Measurements from ENCODE around the gene LCE2D.
"Not testable (repeated sequence)": the region's sequence is repeated elsewhere in the genome, so short reads cannot be mapped to it uniquely, and the experiment has no call there.

LCE2D gene, protein sequence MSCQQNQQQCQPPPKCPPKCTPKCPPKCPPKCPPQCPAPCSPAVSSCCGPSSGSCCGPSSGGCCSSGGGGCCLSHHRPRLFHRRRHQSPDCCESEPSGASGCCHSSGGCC

DNA sequence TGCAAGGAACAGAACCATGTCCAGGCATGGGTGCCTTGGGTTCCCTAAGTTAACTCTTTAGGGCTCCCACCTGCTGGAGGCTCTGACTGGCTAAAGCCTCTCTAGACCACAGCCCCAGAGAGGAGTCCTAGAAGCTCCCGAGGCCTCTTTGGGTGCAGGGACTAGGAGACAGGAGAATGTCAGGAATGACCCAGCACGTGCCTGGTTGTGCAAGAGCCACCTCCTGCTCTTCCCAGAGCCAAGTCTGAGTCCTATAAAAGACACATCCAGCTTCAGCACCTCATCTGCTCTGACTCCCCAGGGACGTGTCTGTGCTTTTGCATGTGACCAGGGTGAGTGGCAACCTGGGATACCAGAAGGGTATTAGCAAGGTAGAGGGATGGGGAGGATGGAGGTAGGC, at the start of gene LCE2D:
LCE2D (plus strand) TSS at position 283 of the 400 bp plus-strand sequence. CDS start 726 bp downstream, outside the sequence.
- DNase-seq = no peak

DNA sequence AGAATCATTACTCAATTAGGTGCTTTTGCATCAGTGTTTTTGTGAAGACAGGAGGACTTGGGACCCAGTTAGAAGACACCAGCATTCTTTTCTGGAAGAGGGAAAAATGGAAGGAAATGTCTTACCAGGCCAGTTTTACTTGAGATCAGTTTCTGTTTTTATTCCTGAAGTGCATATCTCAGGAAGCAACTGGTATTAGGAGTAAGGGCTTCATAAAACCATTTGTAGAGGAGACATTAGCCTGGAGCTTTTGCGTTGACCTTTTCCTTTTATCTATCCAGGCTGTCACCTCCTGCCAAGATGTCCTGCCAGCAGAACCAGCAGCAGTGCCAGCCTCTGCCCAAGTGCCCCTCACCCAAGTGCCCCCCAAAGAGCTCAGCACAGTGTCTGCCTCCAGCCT, 49.7 kb upstream of the LCE2D start, which contains the start of gene LCE3B:
LCE3B (plus strand) TSS at position 301 of the 400 bp plus-strand sequence; CDS start at position 301, 0 bp downstream.
- DNase-seq = no peak

DNA sequence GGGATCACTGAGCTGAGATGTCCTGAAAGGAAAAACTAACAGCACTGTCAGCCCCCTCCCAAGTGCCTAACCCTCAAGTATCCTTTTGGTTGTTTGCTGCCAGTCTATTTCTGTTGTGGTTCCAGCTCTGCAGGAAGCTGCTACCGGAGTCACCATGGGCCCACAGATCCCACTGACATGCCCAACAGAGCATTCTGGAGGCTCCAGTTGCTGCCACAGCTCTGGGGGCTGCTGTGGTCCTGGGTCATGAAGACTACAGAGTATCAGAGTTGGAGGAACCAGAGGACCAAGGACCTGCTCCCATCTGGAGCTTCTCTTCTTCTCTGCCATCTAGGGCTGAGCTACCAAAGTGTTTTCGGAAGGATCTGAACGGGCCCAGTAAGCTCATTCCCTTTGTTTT, 41.2 kb upstream of the LCE2D start:
- DNase-seq = no peak

DNA sequence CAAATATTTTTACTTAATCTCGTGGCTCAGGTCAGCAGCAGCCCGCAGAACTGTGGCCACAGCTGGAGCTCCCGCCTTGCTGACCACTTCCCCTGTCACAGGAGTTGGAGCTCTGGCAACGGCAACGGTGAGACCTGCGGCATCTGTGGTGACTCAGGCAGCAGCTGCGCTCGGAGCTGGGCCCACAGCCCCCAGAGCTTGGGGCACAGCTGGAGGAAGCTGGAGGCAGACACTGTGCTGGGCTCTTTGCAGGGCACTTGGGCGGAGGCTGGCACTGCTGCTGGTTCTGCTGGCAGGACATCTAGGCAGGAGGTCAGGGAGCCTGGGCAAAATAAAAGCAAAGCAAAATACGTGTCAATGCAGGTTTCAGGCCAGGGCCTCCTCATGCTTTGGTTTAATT, 40.4 kb upstream of the LCE2D start, which contains the start of gene LCE3A:
LCE3A (minus strand) TSS at position 301 of the 400 bp plus-strand sequence; CDS start at position 301, 0 bp downstream.
- no peak for DNase-seq

DNA sequence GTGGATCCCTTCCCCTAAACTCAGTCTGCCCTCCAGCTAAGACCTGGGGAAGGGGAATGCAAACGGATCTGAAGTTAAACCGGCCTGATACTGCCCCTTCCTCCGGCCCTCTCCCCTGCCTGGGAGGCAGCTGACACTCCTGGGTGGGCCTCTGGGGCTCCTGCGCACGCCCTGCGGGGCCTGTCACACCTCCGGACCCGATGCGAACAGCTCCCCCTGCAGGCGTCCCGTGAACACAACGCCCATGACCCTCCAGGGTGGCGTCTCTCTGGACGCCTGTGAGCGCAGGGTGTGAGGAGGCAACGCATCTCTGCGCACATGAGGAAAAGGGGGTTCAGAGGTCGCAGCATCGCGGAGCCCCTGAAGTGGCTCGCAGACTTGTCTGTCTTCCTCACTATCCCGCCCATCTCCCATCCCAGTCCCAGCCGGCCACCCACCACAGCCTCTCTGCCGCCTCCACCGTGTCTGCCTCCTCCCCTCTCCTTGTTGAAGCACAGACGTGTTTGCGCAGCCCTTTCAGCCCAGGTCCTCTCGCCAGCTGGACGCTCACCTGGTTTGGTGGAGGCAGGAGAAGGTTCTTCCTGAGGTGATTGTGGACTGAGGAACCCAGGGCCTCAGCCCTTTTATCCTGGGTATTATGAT, 39.9 kb upstream of the LCE2D start:
- DNase-seq = no peak

DNA sequence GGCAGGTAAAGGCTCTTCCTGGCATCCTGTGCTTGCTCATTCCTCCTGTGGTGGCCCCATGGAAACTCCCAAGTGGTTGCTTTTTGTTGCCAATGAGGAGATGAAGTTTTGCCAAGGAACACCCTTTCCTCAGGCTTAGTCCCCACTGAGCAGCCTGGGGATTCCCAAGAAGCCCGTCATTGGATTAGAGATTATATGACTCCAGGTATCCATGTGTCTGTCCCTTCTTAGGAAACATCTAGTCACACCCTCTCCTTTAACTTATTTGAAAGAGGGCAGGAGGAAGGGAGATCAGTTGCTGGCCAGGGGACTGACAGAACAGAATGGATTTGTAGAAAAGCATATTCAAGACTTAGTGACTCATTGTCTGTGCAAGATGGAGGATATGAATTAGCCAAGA, 36.4 kb upstream of the LCE2D start:
- DNase-seq = no peak

DNA sequence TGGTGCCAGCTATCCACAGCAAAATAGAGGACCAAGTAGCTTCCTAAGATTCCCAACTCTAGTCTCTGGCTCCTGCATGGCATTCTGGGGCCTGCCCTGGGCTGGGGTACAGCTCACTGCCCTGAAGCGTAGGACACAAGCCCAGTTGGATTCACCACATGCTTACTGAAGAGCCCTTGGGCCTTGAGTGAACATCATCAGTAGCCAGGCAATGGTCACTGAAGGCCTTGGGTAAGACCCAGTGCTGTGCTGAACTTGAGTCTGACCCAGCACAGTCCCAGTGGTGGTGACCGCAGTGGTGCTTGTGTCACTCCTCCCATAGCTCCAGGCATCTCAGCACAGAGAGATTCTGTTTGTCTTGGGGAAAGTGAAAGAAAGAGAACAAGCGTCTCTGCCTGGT, 32.6 kb upstream of the LCE2D start:
- DNase-seq = no peak

DNA sequence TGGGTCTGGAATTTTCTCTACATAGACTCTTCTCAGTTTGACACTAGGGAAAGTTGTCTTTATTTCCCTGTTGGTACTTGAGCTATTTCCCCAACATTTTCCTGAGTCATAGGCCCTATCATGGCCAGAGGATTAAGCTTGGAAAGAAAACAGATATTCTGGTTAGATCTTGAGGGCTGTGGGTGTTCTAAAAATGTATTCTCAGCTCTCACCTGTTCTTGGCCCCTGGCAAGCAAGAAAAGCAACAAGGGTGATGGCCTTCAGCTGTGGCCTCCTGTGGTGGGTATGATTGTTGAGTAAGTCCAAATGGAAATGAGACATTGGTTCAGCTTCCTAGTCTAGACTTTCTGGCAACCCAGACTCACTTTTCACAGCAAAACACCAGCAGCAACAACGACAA, 22.8 kb upstream of the LCE2D start:
- no peak for DNase-seq

DNA sequence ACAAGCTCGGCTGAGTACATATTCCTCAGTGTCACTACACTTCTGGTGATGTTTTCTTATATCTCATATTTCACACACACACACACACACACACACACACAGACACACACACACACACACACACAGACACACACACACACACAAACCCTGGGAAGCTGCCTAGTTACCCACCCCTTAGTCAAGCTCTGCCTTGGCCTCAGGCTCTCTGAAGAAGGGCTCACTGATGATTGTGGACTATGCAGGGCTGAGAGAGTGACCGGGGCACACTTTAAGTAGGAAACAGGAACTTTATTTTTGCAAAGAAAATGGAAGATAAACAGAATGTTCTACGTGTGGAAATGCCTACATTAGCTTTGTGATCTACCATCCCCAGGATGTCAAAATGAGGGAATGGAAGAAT, 19.2 kb upstream of the LCE2D start:
- DNase-seq = no peak

DNA sequence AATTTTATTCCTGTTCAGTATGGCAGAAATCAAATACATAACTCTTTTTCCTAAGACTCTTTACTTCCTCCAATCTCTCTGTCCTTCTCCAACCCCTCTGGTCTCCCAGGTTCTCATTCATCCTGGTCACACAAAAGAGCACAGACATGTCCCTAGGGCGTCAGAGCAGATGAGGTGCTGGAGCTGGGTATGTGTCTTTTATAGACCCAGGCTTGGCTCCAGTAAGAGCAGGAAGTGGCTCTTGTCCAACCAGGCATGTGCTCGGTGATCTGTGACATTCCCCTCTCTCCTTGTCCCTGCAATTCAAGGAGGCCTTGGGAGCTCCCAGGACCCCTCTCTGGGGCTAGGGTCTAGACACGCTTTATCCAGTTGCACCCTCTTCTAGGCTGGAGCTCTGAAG, 18.0 kb upstream of the LCE2D start:
- no peak for DNase-seq

DNA sequence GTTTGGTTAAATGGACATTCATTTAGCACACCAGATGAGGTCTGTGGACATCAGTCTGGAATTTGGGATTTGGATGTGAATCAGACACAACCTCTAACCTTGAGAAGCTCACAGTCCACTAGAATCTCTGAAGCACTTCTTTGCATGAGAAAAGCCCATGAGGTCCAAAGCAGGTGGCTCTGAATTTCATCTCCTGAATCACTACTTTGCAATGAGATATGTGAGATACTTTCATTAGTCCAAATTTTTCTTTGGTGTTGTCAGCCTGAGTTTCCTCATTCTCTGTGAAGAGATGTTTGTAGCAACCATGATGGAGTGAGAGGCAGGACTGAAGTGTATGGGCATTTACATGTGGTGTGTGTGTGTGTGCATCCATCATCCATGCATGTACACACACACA, 16.5 kb upstream of the LCE2D start:
- no peak for DNase-seq

DNA sequence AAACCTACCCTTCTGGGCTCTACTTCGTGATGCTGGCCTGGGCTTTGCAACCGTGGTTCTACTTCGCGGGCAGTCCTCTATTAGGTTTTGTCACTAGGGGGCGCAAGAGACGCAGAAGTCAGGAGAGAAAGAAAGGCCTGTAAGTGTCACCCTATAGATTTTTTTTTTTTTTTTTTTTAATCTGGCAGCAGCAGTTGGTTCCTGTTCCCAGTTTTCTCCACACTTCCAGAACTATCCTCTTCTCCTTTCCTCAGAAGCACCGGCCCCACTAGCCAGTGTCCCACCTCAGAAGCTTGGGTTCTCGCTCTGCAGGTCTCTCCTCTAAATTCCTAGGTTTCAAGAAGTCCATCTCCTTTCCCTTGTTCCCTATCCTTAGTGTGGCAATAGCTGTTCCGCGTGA, 9.1 kb upstream of the LCE2D start:
- peak; percentile 29 to 45 for DNase-seq

DNA sequence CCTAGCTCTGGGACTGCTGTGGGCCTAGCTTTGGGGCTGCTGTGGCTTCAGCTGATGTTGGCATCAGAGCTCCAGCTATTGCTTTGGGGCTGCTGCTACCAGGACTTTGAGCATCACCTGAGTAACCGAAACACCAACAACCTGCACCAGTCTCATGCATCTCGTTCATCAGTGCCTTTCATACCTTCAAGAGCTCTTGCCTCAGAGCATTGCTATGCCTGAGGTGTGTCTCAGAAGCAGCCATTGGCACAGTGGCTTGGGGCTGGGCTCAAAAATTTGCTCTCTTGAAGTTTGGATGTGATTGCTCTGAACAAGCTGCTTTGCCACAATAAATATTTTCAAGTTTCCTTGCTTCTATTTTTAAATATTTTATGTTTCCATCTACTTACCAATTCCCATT, 6.7 kb upstream of the LCE2D start:
- DNase-seq = no peak

DNA sequence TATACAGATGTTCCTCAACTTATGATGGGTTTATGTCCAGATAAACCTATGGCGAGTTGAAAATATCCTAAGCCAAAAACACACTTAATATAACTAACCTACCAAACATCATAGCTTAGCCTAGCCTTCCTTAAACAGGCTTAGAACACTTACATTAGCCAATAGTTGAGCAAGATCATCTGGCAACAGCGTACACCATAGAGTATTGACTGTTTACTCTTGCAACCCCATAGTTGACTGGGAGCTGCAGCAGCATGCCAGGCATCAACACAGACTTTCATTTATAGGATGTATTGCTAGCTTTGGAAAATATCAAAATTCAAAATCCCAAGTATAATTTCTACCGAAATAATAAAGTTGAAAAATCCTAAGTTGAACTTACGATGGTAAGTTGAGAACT, 5.5 kb upstream of the LCE2D start:
- DNase-seq = no peak

DNA sequence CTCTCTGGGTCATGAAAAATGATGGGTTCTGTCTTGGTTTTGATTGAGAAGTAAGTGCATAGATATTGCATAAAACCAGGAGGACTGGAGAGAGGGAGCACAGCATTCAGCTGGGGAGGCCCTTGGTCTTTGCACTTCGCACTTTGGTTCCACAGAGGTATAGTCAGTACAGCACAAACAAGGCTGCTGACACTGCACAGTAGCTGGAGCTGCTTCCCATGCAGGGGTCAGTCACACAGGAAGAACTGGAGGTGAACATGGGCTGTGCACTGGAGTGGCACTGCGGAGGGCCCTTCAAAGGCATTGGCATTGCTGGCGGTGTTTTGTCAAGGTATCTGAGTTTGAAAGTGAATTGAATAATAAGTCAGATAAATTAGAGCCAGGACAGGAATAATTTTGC, 4.5 kb upstream of the LCE2D start:
- no peak for DNase-seq

DNA sequence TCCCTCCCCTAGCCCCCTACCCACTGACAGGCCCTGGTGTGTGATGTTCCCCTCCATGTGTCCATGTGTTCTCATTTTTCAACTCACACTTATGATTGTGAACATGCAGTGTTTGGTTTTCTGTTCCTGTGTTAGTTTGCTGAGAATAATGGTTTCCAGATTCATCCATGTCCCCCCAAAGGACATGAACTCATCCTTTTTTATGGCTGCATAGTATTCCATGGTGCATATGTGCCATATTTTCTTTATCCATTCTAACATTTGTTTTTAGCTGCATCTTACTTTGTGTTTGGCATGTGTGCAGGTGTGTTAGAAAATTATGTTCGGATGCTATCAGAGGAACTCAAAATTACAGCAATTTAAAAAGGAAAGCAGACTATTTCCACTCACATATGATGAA, 3.0 kb downstream of the LCE2D start:
- DNase-seq = not testable (repeated sequence)

DNA sequence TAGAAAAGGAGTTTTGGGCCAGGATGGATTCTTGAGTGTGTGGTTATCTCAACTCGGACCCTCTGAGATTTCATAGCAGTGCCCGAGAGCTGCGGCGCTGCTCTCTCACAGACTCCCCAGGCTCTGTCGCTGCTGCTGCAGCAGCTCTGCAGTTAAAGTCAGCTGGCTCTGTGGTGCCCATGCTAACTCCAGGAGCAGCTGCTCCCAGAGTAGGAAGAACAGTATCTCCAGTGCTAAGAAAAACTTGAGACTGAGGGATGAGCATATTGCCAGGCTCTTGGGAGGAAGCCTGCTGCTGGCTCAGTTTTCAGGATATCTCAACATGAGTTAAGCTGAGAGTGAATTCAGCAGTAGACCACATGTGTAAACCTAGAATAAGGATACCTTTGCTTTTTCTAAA, 4.5 kb downstream of the LCE2D start:
- no peak for DNase-seq

DNA sequence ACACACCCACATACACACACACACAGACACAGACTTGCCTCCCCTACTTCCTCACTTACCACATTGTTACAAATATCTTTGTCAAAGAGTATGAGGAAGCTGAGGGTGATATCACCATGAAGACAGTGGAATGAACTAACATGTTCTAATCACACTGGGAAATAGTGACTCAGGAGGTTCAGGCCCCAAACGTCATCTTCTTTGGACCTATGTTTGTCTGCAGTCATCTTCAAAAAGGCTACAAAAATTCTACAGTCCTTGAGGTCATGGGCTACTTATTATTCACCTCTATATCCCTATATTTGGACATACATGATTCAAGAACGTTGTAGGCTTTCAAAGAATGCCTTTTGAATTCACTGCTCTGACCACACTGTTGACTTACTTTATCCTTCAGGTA, 9.8 kb downstream of the LCE2D start:
- DNase-seq = no peak

DNA sequence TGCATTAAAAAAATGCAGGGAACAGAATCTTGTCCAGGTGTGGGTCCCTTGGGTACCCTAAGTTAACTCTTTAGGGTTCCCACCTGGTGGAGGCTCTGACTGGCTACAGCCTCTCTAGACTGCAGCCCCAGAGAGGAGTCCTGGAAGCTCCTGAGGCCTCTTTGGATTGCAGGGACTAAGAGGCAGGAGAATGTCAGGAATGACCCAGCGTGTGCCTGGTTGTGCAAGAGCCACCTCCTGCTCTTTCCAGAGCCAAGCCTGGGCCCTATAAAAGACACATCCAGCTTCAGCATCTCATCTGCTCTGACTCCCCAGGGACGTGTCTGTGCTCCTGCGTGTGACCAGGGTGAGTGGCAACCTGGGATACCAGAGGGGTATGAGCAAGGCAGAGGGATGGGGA, 11.8 kb downstream of the LCE2D start, which contains the start of gene LCE2C:
LCE2C (plus strand) TSS at position 297 of the 400 bp plus-strand sequence. CDS start 737 bp downstream, outside the sequence.
- DNase-seq = not testable (repeated sequence)

DNA sequence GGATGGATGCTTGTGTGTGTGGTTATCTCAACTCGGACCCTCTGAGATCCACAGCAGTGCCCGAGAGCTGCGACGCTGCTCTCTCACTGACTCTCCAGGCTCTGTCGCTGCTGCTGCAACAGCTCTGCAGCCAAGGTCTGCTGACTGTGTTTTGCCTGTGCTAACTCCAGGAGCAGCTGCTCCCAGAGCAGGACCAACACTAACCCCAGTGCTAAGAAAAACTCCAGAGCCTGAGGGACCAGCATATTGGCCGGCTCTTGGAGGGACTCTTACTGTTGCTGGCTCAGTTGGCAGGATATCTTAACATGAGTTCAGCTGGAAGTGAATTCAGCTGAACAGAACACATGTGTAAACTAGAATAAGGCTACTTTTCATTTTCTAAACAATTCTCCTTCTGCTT, 16.3 kb downstream of the LCE2D start:
- no peak for DNase-seq

DNA sequence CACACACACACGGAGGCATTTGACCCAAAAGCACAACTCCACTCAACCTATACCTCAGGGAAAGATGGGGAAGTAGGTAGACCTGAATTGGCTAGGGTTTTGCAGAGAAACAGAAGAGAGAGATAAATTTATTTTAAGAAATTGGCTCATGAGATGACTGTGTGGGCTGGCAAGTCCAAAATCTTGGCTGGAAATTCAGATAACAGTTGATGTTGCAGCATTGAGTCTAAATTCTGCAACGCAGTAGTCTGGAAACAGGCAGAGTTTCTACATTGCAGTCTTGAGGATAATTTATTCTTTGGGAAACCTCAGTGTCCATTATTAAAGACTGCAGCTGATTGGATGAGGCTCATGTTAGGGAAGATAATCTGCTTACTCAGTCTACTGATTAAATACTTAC, 18.4 kb downstream of the LCE2D start:
- no peak for DNase-seq

DNA sequence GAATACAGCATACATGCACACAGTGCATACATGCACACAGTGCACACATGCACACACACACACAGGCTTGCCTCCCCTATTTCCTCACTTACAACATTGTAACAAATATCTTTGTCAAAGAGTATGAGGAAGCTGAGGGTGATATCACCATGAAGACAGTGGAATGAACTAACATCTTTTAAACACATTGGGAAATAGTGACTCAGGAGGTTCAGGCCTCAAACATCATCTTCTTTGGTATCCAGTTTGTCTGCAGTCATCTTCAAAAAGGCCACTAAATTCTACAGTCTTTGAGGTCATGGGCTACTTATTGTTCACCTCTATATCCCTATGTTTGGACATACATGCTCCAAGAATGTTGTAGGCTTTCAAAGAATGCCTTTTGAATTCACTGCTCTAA, 20.7 kb downstream of the LCE2D start:
- no peak for DNase-seq

DNA sequence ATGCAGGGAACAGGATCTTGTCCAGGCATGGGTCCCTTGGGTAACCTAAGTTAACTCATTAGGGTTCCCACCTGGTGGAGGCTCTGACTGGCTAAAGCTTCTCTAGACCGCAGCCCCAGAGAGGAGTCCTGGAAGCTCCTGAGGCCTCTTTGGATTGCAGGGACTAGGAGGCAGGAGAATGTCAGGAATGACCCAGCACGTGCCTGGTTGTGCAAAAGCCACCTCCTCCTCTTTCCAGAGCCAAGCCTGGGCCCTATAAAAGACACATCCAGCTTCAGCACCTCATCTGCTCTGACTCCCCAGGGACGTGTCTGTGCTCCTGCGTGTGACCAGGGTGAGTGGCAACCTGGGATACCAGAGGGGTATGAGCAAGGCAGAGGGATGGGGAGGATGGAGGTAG, 22.6 kb downstream of the LCE2D start, which contains the start of gene LCE2B:
LCE2B (plus strand) TSS at position 301 of the 400 bp plus-strand sequence. CDS start 721 bp downstream, outside the sequence.
- DNase-seq = not testable (repeated sequence)

DNA sequence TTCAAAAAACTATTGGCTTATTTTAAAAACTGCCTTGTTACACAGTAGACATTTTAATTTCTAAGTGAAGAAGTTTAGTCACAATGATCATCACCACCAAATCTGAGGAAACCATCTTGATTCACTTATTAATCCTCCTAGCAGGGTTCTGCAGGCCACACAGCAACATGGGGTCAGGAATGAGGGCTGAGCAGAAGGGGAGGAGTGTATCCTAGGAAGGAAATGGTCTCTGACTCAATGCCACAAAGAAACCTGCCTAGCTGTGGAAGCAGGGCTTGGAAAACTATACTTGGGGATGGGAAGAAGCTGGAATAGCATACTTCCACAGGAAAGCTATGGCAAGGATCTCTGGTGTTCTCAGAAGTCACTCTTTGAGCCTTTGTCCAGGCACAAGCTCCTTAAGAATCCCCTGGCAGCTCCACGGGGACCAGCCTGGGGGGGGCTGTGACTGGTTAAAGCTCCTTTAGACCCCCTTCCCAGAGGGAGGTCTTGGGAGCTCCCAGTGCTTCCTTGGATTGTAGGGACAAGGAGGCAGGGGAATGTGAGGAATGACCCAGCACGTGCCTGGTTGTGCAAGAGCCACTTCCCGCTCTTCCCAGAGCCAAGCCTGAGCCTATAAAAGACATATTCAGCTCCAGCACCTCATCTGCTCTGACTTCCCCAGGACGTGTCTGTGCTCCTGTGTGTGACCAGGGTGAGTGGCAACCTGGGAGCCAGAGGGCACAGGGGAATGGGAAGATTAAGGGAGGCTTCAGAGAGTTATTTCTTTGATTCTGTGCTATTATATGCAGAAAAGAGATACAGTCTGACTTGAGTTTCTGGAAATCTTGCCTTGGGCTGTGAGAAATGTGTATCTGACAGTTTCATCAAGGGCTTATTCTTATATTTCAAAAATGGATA, 34.8 kb downstream of the LCE2D start, which contains the start of gene LCE2A:
LCE2A (plus strand) TSS at position 645 of the 900 bp plus-strand sequence. CDS start 557 bp downstream, outside the sequence.
- no peak for DNase-seq

Data from SW 1271 (cell line).